Measurements from ENCODE around the gene PID1.

The PID1 gene

GRCh38 chr2:229257985-229258384 lies 13.1 kb downstream of the PID1 start:
- DNase-seq, result no peak

GRCh38 chr2:229256376-229256775 lies 14.7 kb downstream of the PID1 start:
- no peak for DNase-seq

GRCh38 chr2:229254206-229254605 lies 16.9 kb downstream of the PID1 start:
- no peak for DNase-seq

- no peak for DNase-seq
Measured at GRCh38 chr2:229252996-229253395, 18.1 kb downstream of the PID1 start.

- no peak for DNase-seq
Measured at GRCh38 chr2:229252280-229252679, 18.8 kb downstream of the PID1 start.

- DNase-seq, result no peak
Measured at GRCh38 chr2:229249536-229249935, 21.6 kb downstream of the PID1 start.

GRCh38 chr2:229246334-229246733 lies 24.8 kb downstream of the PID1 start:
- DNase-seq, result no peak

GRCh38 chr2:229244975-229245374 lies 26.1 kb downstream of the PID1 start:
- no peak for DNase-seq

GRCh38 chr2:229243890-229244560 lies 27.1 kb downstream of the PID1 start:
- no peak for DNase-seq

GRCh38 chr2:229240984-229241491 lies 30.0 kb downstream of the PID1 start:
- no peak for DNase-seq

GRCh38 chr2:229239021-229239420 lies 32.1 kb downstream of the PID1 start:
- DNase-seq, result no peak

- DNase-seq, result no peak
Measured at GRCh38 chr2:229237270-229237669, 33.8 kb downstream of the PID1 start.

GRCh38 chr2:229235131-229235914 lies 35.8 kb downstream of the PID1 start:
- no peak for DNase-seq

- no peak for DNase-seq
Measured at GRCh38 chr2:229231885-229232284, 39.2 kb downstream of the PID1 start.

GRCh38 chr2:229231328-229231868 lies 39.7 kb downstream of the PID1 start:
- DNase-seq, result no peak

GRCh38 chr2:229230911-229231310 lies 40.2 kb downstream of the PID1 start:
- no peak for DNase-seq

GRCh38 chr2:229230256-229230655 lies 40.8 kb downstream of the PID1 start:
- no peak for DNase-seq

- DNase-seq, result no peak
Measured at GRCh38 chr2:229226382-229226781, 44.7 kb downstream of the PID1 start.

- no peak for DNase-seq
Measured at GRCh38 chr2:229223107-229223506, 48.0 kb downstream of the PID1 start.

GRCh38 chr2:229221641-229222040 lies 49.4 kb downstream of the PID1 start:
- DNase-seq, result no peak

GRCh38 chr2:229220254-229220653 lies 50.8 kb downstream of the PID1 start:
- DNase-seq, result no peak

GRCh38 chr2:229218329-229218921 lies 52.7 kb downstream of the PID1 start:
- DNase-seq, result no peak

GRCh38 chr2:229212241-229212640 lies 58.8 kb downstream of the PID1 start:
- no peak for DNase-seq

GRCh38 chr2:229210641-229211040 lies 60.4 kb downstream of the PID1 start:
- DNase-seq, result no peak
